GM03348 (cell line): ENCODE results near the gene VWA8.
A peak's percentile ranks its signal among the peaks of the same experiment; 100 is the strongest.
"Not testable (repeated sequence)": the region's sequence is repeated elsewhere in the genome, so short reads cannot be mapped to it uniquely, and the experiment has no call there.

ENCODE experiments used
- DNase-seq: peaks from one replicate; pipeline ENCODE4 v3.0.0; 2012; ENCODE audit warnings: low spot score

Gene VWA8

DNA sequence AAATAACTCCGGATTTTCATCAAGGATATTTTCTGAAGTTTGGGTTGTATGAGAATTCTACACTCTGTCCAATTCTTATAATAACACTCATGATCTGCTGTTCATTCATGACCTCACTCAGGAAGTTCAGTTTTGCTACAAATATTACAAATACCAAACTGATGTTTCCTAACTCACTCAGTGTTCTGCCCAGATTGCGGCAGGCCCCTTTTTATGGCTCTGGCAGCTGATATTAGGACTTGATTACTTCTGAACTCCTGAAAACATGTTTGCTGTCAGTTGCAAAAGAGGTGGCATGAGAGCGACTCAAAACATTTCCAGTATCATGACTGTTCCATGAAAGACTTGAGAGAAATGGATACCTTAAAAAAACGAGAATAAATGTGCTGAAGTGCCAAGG lies 315.6 kb downstream of the VWA8 start:
- peak; percentile 84 for DNase-seq

DNA sequence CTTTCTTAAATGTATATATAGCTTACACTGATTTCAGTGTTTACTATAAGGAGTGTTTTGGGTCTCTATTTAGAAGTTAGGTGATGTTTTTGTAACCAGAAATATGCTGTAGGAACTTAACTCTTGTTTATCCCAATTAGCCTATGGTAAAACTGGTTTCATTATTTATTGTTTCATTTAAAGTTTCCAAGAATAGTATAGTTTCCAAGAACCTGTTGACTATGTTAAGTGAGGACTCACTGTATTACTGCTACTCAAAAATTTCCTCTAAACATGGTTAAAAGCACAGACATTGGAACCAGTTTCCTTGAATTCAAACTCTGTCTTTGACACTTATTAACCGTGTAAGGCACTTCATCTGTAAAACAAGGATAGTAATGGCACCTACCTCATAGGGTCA lies 316.2 kb downstream of the VWA8 start:
- no peak for DNase-seq

- DNase-seq, result no peak
Observed at GRCh38 chr13:41643507-41643906, 317.4 kb downstream of the VWA8 start.

DNA sequence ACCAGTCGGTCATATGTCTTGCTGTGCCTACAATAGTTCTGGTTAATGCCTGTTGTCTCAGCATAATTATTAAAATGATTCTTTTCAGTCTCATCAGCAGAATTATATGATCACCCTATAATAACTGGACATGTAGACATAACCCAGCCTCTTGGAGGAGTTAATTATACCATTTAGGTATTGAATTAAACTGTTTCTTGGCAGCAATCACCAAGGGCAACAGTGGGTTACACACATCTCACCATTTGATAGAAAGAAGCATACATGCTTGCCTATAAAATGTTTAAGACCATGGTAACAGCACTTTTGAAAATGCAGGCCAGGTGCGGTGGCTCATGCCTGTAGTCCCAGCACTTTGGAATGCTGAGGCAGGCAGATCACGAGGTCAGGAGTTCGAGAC lies 318.9 kb downstream of the VWA8 start:
- DNase-seq, result no peak

DNA sequence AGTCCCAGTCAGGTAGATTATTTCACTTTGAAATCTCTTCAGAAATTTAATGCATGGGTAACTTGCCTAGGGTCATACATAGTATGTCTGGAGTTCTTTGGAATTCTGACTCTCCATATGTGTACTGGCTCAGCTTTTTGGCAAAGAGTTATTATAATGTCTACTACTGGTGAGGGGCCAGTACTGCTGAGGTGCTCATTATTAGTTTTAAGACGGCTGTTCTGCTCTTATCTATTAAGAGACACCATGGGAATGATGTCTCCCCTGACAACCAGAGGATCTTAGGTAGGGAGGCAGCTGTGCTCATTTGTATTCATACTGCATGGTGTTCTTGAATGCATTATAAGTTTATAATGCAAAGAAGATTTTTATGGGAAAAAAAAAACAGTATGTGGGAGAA lies 319.5 kb downstream of the VWA8 start:
- DNase-seq, result no peak

DNA sequence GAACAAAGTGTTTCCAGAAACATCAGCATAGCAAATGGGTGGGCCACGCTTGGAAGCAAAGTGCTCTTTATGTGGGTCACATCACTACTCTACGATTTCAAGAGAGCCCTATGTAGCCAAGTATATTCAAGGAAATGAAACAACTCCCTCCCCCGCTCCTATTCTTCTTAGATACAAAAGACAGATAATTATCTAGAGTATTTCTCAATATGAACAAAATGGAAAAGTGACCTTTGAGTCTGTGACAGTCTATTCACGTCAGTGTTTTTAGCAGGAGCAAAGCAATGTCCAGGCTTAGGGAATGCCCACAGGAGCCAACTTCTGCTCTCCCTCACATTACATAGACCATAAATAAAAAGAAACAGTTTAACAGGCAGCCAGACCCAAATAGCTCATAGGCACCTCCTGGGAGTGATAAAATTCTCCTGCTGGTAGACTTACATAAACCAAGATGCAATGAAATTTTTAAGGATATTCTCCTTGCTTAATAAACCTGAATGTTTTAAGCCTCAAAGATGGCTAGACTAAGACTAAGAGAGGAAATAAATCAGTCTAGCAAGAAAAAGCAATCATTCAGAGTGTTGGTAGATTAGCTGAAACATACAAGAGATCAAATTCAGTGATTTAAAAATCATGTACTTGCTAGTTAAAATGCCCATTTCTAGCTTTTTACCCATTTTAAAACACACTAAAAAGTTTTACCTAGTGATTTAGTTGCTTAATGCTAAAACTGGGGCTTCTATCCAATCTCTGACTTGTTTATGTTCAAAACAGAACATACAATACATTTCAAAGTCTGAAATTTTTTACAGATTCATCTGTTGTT lies 320.7 kb downstream of the VWA8 start:
- DNase-seq, result peak; percentile 20

DNA sequence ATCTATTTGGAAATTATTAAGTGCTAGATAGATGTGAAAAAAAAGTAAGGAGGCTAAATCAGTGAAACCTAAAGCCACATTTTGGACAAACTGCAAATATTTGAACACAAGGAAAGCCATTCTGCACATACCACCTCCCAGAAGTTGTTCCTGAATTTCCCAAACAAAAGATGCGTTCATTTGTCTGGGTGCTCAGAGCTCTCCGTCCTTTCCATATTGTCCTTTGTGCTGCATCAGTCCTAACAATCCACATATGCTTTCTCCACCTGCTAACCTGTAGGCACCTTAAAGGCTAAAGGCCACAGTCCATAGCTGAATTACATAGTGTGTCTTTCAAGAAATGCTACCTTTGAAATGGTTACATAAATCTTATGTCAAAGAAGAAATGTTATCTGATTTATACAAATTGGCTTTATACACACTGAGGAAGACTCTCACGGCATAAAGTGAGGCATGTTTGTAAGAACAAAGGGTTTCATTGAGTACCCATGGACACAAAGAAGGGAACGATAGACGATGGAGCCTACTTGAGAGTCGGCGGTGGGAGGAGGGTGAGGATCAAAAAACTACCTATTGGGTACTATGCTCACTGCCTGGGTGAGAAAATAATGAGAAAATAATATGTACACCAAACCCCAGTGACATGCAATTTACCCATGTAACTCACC lies 321.5 kb downstream of the VWA8 start:
- no peak for DNase-seq

- DNase-seq, result no peak
Observed at GRCh38 chr13:41637586-41637985, 323.3 kb downstream of the VWA8 start.

GRCh38 chr13:41637032-41637431 lies 323.9 kb downstream of the VWA8 start:
- DNase-seq, result not testable (repeated sequence)

GRCh38 chr13:41636590-41636989 lies 324.3 kb downstream of the VWA8 start:
- DNase-seq, result not testable (repeated sequence)

DNA sequence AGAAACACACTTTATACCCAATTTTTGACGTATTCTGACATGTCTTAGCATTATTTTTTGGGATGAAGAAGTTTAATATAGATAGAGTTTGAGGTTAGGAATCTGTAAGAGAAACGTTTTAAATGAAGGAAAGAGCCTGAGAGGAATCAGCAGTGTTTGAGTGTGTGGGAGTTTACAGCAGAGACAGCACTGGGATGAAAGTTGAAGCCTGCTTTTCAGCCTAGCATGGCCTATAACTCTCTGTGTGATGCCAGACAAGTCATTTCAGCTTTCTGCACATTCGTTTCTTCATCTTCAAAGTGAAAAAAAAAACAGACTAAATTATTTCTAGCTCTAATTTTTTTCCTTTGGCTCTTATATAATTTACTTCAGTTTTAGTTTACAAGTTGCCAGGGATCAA lies 326.5 kb downstream of the VWA8 start:
- no peak for DNase-seq

DNA sequence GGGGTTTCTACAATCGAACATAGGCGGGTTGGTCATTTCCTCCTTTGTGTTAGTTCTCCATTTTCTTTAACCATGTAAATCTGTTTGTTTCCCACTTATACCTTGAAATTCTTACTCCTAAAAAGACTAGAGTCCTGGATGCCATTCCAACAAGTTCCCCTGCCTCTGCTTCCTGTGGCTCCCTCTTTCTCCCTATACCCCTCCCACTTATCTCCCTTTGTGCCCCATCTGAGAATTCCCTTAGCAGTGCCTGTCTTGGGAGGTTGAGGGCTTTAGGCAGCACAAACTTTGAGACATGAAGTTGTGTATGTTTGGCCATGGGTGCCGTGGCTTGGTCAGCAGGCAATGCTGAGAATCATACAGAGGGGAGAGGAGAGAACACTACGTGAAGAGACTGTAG lies 327.1 kb downstream of the VWA8 start:
- no peak for DNase-seq

- DNase-seq, result no peak
Observed at GRCh38 chr13:41631296-41631965, 329.5 kb downstream of the VWA8 start.

DNA sequence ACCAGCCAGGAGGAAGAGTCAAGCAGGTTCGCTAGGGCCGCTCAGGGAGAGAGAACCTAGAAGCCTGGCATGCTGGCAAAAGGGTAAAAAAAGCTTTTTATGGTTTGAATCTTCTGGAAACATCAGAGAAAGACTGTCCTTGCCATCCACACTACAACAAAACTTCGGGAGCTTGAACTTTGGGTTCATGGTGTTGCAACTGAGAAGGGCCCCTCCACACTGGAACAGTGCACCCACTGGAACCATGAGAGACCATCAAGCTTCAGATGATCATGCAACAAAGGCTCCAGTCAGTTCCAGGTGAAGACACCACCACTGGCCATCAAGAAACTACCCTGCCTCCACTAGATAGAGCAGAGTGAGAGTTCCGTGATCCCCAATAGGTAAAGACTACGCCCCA lies 333.5 kb downstream of the VWA8 start:
- no peak for DNase-seq

- DNase-seq, result no peak
Observed at GRCh38 chr13:41624041-41624440, 336.9 kb downstream of the VWA8 start.

- peak; percentile 55 for DNase-seq
Observed at GRCh38 chr13:41622432-41623429, 338.2 kb downstream of the VWA8 start.

DNA sequence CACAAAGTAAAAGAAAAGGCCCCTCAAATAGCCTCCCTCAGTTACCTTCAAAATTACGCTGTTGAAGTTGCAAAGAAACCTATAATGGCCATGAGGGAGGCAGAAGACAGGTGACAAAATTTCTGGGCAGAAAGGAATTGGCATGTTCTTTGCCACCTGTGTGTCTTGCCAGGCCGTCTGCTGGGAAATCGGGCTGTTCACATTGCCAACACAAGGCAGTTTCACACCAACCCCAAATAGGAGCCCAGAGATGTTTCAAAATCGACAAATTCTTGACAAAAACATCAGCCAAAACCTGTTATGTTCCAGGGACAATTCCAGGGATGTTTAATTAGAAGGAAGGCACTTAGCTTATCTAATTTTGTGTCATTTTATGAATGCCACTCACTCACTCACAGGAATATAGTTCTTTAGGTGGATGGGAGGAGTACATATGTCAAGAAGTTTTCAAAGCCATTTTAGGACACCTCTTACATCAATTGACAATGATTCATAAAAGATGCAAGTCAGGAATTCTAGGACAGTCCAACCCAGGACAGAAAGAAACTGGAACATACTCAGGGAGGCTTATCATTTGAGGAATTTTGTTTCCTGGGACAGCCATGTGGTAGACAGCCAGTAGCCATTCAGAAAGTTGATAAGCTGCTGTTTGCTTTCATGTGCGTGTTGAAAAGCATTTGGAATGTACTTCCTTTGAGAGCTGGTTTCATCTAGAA lies 339.0 kb downstream of the VWA8 start:
- DNase-seq, result peak; percentile 31

GRCh38 chr13:41617633-41618032 lies 343.3 kb downstream of the VWA8 start:
- not testable (repeated sequence) for DNase-seq

GRCh38 chr13:41616151-41616550 lies 344.8 kb downstream of the VWA8 start:
- no peak for DNase-seq

GRCh38 chr13:41615528-41615855 lies 345.4 kb downstream of the VWA8 start:
- DNase-seq, result no peak
